Activated CD4-positive, alpha-beta T cell treated with anti-CD3 and anti-CD28 coated beads for 36 hours (primary cell): ENCODE measurements around the gene ADGRB2. TPM values are rescaled to one million over a fixed set of nuclear protein-coding genes. Genes with fewer than 3 reads are reported as not detected.

Experiments used
- ATAC-seq: fragments of 200-7000 bp; cut with Tn5 transposase; one replicate; pipeline ENCODE4 v1.10.0; 2021; ENCODE audit warnings: mild to moderate bottlenecking, moderate library complexity
- CTCF ChIA-PET: fragments of 350-600 bp; sonication (Branson Sonifier 250); formaldehyde crosslinking; loops from one replicate; lab custom pipeline; 2021; ENCODE audit warnings: antibody characterized with exemption; lab: Charles Lee
- POLR2A ChIA-PET: fragments of 350-600 bp; sonication (Branson Sonifier 250); formaldehyde crosslinking; loops from one replicate; lab custom pipeline; 2021; ENCODE audit warnings: antibody characterized with exemption, inconsistent platforms; lab: Charles Lee
- DNase-seq: peaks from one replicate; pipeline ENCODE4 v3.0.0-alpha.2; 2020
- H3K27ac Mint-ChIP-seq: one replicate; pipeline ENCODE4 v1.8.0; 2021; ENCODE audit warnings: mixed read lengths
- H3K27me3 Mint-ChIP-seq: one replicate; pipeline ENCODE4 v1.8.0; 2021; ENCODE audit warnings: mixed read lengths
- H3K36me3 Mint-ChIP-seq: one replicate; pipeline ENCODE4 v1.8.0; 2021; ENCODE audit warnings: low read depth, mixed read lengths
- H3K4me1 Mint-ChIP-seq: one replicate; pipeline ENCODE4 v1.8.0; 2021; ENCODE audit warnings: mixed read lengths
- H3K4me3 Mint-ChIP-seq: one replicate; pipeline ENCODE4 v1.8.0; 2021; ENCODE audit warnings: mild to moderate bottlenecking, moderate library complexity, mixed read lengths
- H3K9me3 Mint-ChIP-seq: one replicate; pipeline ENCODE4 v1.8.0; 2021; ENCODE audit warnings: low read depth, mixed read lengths
- intact Hi-C, 2 experiments: fragments of 100-400 bp; cut with DNase I in 1 of 2; cut with micrococcal nuclease in 1 of 2; formaldehyde crosslinking; loops; one replicate each; pipeline versions ENCODE4 v1.14.2 to v1.15.1; 2022 to 2024; cut with DNase I, micrococcal nuclease
- total RNA-seq, 2 experiments: library from RNA; stranded (reverse); gene quantifications; one replicate each; pipeline ENCODE4 v1.2.3, GENCODE V29; 2021

ADGRB2 gene
- total RNA-seq, 2 experiments from 2014 or later, result 1.2 TPM

DNA sequence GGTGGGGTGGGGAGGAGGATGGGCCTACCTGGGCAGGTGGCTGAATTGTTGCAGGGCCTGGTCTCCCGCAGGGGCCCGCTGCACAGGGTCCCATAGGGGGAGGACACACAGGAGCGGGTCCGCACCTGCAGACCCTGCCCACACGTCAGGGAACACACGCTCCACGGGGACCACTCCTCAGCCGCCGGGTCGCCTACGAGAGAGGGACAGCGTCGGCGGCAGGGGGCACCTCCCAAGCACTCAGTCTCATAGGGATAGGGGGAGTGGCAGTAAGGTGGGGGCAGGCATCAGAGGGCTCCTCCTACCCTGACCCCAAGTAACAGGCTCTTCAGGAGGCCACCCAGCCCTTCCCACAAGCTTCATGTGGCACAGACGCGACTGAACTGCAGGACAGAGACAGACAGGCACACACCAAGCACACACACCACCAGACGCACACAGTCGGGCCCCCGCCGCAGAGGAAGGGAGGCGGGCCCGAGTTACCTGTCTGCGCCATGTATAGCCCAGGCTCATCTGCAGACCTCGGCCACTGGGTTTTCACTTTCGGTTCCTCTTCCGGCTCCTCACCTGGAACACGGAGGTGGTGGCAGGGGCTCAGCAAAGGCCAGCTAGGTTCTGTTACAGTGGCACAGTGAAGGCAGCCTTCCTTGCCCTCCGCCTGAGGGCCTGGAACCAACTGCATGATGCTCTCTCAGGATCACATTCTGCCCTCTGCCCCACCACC lies 19.8 kb downstream of the ADGRB2 start:
- POLR2A ChIA-PET, result interaction anchor here (0.6 kb wide), 1 partner anchor 9 kb away, joined by 3 read pairs; no protein-coding TSS in a partner anchor
- H3K36me3 Mint-ChIP-seq, result no peaks in the 10 kb centered on the region
- no peak overlapping the region for H3K27ac Mint-ChIP-seq
- CTCF ChIA-PET, result interaction anchor here (0.6 to 2.4 kb wide), 6 partner anchors 28 to 396 kb away, joined by 3 to 19 read pairs (median 6); no protein-coding TSS in a partner anchor
- peaks cover 10% of the 10 kb centered on the region for H3K4me1 Mint-ChIP-seq
- DNase-seq (no peak), ATAC-seq (no peak)
- H3K9me3 Mint-ChIP-seq, result no peaks in the 10 kb centered on the region
- no peak overlapping the region for H3K4me3 Mint-ChIP-seq
- intact Hi-C loops, result no loop called here
- H3K27me3 Mint-ChIP-seq, result no peaks in the 10 kb centered on the region

DNA sequence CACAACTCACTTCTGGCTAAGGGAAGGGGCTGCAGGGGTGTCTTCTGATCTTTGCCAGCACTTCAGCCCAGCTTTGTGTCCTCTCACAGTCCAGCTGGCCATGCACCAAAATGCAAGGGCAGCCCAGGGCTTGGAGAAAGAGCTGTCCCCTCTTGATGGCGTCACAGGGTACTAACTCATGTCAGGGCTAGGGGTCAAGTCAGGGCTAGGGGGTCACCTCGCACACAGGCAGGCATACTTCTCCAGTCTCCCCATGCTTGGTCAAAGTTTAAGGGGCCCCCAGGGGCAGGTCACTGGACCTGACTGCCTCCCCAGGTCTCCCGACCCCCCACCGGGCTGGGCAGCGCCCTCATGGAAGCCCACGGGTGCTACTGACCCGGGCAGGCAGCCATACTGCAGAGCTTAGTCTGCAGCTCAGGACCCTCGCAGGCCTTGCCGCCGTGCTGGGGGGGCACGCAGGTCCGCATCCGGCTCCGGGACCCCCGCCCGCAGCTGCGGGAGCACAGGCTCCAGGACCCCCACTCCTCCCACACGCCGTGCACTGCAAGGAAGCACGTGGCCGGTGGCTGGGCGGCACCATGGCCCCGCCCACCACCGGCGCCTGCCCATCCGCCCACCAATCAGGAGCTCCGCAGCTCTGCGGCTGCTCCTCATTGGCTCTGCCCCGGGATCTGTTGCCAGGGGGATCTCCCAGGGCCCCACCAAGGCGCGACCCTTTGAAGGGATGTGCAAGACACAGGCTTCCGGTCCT lies 21.5 kb downstream of the ADGRB2 start:
- no peaks in the 10 kb centered on the region for H3K27me3 Mint-ChIP-seq
- intact Hi-C loops, result no loop called here

DNA sequence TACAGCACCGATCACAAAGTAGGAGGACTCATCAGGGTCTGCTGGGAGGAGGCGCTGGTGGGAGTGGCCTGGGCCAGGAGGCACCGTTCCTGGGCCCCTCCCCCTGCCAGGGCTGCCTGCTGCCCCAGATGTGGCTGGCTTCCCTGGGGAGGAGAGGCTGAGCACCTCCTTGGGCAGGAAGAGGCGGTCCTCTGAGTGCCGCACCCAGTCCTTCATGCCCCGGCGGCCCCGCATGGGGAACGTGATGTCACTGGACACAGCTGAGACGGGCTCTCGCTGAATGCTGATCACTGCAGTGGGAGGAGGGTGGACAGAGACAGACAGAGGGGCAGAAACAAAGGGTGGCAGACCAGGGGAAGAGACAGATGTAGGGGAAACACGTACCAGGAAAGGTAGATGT lies 24.8 kb downstream of the ADGRB2 start:
- Mint-ChIP-seq H3K36me3 (no peaks in the 10 kb centered on the region), H3K27me3 (no peaks in the 10 kb centered on the region), H3K27ac (no peak overlapping the region), H3K9me3 (no peaks in the 10 kb centered on the region), H3K4me3 (no peak overlapping the region), H3K4me1 (peaks cover 23% of the 10 kb centered on the region)
- intact Hi-C loops, result no loop called here
- ChIA-PET POLR2A (no interaction called here), CTCF (no interaction called here)
- DNase-seq (peak; percentile 74), ATAC-seq (peak; percentile 90)

More for the DNA sequence above, 21.5 kb downstream of the ADGRB2 start:
- H3K27ac Mint-ChIP-seq, result no peak overlapping the region
- POLR2A ChIA-PET, result no interaction called here
- H3K9me3 Mint-ChIP-seq, result no peaks in the 10 kb centered on the region
- peaks cover 14% of the 10 kb centered on the region for H3K4me1 Mint-ChIP-seq
- H3K4me3 Mint-ChIP-seq, result no peak overlapping the region
- ATAC-seq (no peak), DNase-seq (no peak)
- no peaks in the 10 kb centered on the region for H3K36me3 Mint-ChIP-seq
- CTCF ChIA-PET, result interaction anchor here (0.5 kb wide), 1 partner anchor 33 kb away, joined by 3 read pairs; no protein-coding TSS in a partner anchor

DNA sequence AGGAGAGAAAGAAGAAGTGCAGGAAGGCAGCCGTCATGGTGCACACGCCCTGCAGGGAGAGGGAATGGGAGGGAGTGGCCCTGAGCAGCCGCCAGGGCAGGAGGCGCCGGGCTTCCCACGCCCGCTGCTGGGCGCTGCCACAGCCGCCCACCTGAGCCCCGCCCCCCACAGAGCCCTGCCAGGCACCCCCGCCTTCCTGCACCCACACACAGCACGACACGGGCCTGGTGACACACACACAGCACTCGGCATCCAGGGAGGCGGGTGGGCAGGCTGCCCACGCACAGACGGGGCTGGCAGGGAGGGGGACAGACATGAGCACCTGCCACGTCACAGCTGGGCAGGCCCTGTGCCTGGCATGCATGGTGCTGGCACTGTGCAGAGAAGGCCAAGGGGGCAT lies 27.5 kb downstream of the ADGRB2 start:
- no peaks in the 10 kb centered on the region for H3K36me3 Mint-ChIP-seq
- CTCF ChIA-PET, result no interaction called here
- POLR2A ChIA-PET, result no interaction called here
- no peak overlapping the region for H3K4me3 Mint-ChIP-seq
- peak; percentile 26 for ATAC-seq
- DNase-seq, result peak; percentile 53
- H3K4me1 Mint-ChIP-seq, result peaks cover 23% of the 10 kb centered on the region
- no peak overlapping the region for H3K27ac Mint-ChIP-seq
- no peaks in the 10 kb centered on the region for H3K9me3 Mint-ChIP-seq
- no peaks in the 10 kb centered on the region for H3K27me3 Mint-ChIP-seq
- intact Hi-C loops, result no loop called here

DNA sequence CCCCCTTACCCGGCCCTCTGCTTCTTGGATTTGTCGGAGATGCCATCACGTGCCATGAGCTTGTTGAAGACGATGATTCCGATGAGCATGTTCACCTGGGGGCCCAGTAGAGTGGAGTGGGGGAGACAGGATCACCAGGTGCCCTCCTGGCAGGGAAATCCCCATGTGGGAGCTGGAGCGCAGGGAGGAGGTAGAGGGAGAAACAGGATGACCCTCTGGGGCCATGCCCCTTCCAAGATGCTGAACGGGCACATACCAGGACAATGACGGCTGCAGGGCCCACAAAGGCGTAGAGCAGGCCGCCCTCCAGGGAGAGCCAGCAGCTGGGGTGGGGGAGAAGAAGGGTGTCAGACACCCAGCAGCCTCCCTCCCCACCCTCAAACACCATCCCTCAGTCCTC lies 28.6 kb downstream of the ADGRB2 start:
- intact Hi-C loops, result no loop called here
- H3K27me3 Mint-ChIP-seq, result no peaks in the 10 kb centered on the region
- no peak for DNase-seq
- H3K9me3 Mint-ChIP-seq, result no peaks in the 10 kb centered on the region
- no peaks in the 10 kb centered on the region for H3K36me3 Mint-ChIP-seq
- no peak overlapping the region for H3K27ac Mint-ChIP-seq
- no peak overlapping the region for H3K4me3 Mint-ChIP-seq
- POLR2A ChIA-PET, result no interaction called here
- CTCF ChIA-PET, result interaction anchor here (1.1 kb wide), 1 partner anchor 10 kb away, joined by 4 read pairs; no protein-coding TSS in a partner anchor
- peaks cover 23% of the 10 kb centered on the region for H3K4me1 Mint-ChIP-seq
- no peak for ATAC-seq

GRCh38 chr1:31734582-31735107 lies 29.5 kb downstream of the ADGRB2 start:
- H3K27ac Mint-ChIP-seq, result no peak overlapping the region
- no peaks in the 10 kb centered on the region for H3K36me3 Mint-ChIP-seq
- no peaks in the 10 kb centered on the region for H3K27me3 Mint-ChIP-seq
- DNase-seq (no peak), ATAC-seq (no peak)
- intact Hi-C loops, result no loop called here
- ChIA-PET CTCF (interaction anchor here (0.6 to 1.1 kb wide), 4 partner anchors 11 to 154 kb away, joined by 3 to 4 read pairs (median 3); no protein-coding TSS in a partner anchor), POLR2A (interaction anchor here (0.7 kb wide), 1 partner anchor 21 kb away, joined by 4 read pairs; no protein-coding TSS in a partner anchor)
- no peaks in the 10 kb centered on the region for H3K9me3 Mint-ChIP-seq
- H3K4me3 Mint-ChIP-seq, result no peak overlapping the region
- peaks cover 21% of the 10 kb centered on the region for H3K4me1 Mint-ChIP-seq

DNA sequence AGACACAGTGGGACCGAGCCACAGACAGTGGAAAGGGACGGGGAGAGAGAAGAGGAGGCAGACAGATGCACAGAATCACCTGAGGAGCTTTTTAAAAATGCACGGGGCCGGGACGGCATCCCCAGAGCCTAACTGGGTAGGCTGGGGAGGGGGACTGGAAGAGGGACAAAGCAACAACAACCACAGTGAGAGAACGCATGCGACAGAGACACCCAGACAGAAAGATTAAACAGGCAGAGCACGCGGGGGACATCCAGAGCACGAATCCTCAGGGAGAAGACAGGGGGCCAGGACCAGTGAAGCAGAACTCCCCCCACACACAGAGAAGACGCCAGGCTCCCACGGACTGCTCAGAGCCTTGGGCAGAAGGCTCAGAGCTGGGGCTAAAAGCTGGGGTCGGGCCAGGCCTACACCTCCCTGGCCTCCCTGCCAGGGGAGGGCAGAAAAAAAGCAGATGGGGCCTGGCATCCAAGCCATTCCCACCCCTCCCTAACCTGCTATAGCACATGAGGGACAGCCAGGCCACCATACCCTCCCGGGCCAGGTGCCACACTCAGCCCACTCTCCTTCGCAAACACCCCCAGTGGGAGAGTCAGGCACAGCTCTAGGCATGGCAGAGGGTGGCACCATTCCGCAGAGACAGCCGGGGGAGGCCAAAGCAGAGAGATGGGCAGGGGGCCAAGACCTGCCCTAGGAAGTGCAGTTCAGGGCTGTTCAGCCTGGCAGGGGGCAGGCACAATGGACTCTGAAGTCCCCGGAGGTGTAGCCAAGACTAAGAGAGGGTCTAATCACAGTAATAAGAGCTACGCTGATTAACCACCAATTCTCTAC lies 30.5 kb downstream of the ADGRB2 start:
- no peaks in the 10 kb centered on the region for H3K9me3 Mint-ChIP-seq
- H3K4me1 Mint-ChIP-seq, result peaks cover 14% of the 10 kb centered on the region
- intact Hi-C loops, result no loop called here
- H3K36me3 Mint-ChIP-seq, result no peaks in the 10 kb centered on the region
- H3K4me3 Mint-ChIP-seq, result no peak overlapping the region
- H3K27ac Mint-ChIP-seq, result no peak overlapping the region
- ATAC-seq (no peak), DNase-seq (no peak)
- CTCF ChIA-PET, result interaction anchor here (1.1 kb wide), 1 partner anchor 95 kb away, joined by 3 read pairs; no protein-coding TSS in a partner anchor
- POLR2A ChIA-PET, result no interaction called here
- H3K27me3 Mint-ChIP-seq, result no peaks in the 10 kb centered on the region

DNA sequence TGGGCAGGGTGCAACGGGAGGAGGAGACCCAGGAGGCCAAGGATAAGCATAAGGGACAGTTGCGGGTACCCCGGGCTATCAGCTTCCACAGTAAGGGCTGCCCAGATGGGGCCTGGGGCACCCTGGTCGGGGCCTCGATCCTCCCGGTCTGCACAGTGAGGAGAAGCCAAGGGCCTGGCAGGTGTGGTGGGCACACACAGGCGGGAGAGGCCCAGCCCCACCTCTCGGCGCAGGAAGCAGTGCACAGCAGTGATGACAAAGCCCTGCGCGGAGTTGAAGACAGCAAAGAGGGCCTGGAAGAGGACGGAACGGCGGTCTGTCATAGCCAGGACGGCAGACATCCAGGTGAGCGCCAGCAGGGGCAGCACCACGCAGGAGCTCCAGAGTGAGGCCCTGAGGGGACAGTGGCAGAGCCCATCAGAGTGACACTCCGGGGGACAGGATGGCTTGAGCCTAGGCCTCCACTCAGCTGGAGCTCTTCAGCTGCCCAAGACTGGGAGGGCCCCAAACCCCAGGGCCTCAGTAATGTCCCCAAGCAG lies 31.3 kb downstream of the ADGRB2 start:
- DNase-seq (no peak), ATAC-seq (no peak)
- Mint-ChIP-seq H3K4me1 (peaks cover 14% of the 10 kb centered on the region), H3K27me3 (no peaks in the 10 kb centered on the region), H3K9me3 (no peaks in the 10 kb centered on the region), H3K27ac (no peak overlapping the region), H3K36me3 (no peaks in the 10 kb centered on the region), H3K4me3 (no peak overlapping the region)
- POLR2A ChIA-PET, result interaction anchor here (0.5 kb wide), 1 partner anchor 382 kb away, joined by 3 read pairs; no protein-coding TSS in a partner anchor
- CTCF ChIA-PET, result no interaction called here
- intact Hi-C loops, result no loop called here

- no peak overlapping the region for H3K27ac Mint-ChIP-seq
- no peaks in the 10 kb centered on the region for H3K9me3 Mint-ChIP-seq
- ATAC-seq (no peak), DNase-seq (no peak)
- ChIA-PET CTCF (interaction anchor here (1.6 kb wide), 1 partner anchor 29 kb away, joined by 4 read pairs; no protein-coding TSS in a partner anchor), POLR2A (interaction anchor here (0.5 kb wide), 1 partner anchor 382 kb away, joined by 3 read pairs; no protein-coding TSS in a partner anchor)
- intact Hi-C loops, result no loop called here
- no peaks in the 10 kb centered on the region for H3K36me3 Mint-ChIP-seq
- no peaks in the 10 kb centered on the region for H3K27me3 Mint-ChIP-seq
- no peak overlapping the region for H3K4me3 Mint-ChIP-seq
- peaks cover 14% of the 10 kb centered on the region for H3K4me1 Mint-ChIP-seq
Measured at GRCh38 chr1:31732343-31732742, 31.8 kb downstream of the ADGRB2 start.

GRCh38 chr1:31731049-31731565 lies 33.0 kb downstream of the ADGRB2 start:
- ChIA-PET POLR2A (no interaction called here), CTCF (interaction anchor here (1.6 kb wide), 1 partner anchor 28 kb away, joined by 4 read pairs; no protein-coding TSS in a partner anchor)
- Mint-ChIP-seq H3K4me1 (peaks cover 3% of the 10 kb centered on the region), H3K4me3 (no peak overlapping the region), H3K27me3 (no peaks in the 10 kb centered on the region), H3K9me3 (no peaks in the 10 kb centered on the region), H3K27ac (no peak overlapping the region), H3K36me3 (no peaks in the 10 kb centered on the region)
- ATAC-seq (no peak), DNase-seq (no peak)
- intact Hi-C loops, result no loop called here
